ENCODE data around the gene SLC4A1. TPM values are rescaled to one million over a fixed set of nuclear protein-coding genes. Genes with fewer than 3 reads are reported as not detected.
A peak's percentile ranks its signal among the peaks of the same experiment; 100 is the strongest.

SLC4A1 gene
- total and polyA plus RNA-seq, 2 of the 13 experiments (the other 11 are each of a cell fraction or from before 2014, with no cell fraction given), result not detected

- TF ChIP-seq HOXA5 (CRISPR knock-in tag; IDR thresholded peaks at IDR 0.05), result no peak
- no peak for TF ChIP-seq ZNF3 (CRISPR knock-in tag; IDR thresholded peaks at IDR 0.05)
- TF ChIP-seq ZFP36L2 (CRISPR knock-in tag; IDR thresholded peaks at IDR 0.05), result no peak
- peak; percentile 81 for TF ChIP-seq KAT8 (CRISPR knock-in tag; IDR thresholded peaks at IDR 0.05)
- TF ChIP-seq ZBTB10 (CRISPR knock-in tag; IDR thresholded peaks at IDR 0.05; ENCODE audit: borderline replicate concordance), result no peak
- TF ChIP-seq PITX1 (CRISPR knock-in tag; IDR thresholded peaks at IDR 0.05), result no peak; the same call in none of the 2 replicates
- no peak for TF ChIP-seq NONO (IDR thresholded peaks at IDR 0.05)
- 0 out of 2 replicates have a peak, but pooled peaks have one; percentile 36 for TF ChIP-seq NONO (CRISPR knock-in tag; conservative IDR thresholded peaks at IDR 0.05)
- TF ChIP-seq SYNCRIP (IDR thresholded peaks at IDR 0.05; ENCODE audit: insufficient read depth, low read depth, low read length), result no peak
- no peak for TF ChIP-seq ZNF460 (CRISPR knock-in tag; IDR thresholded peaks at IDR 0.05; ENCODE audit: borderline replicate concordance)
- TF ChIP-seq MXD4 (CRISPR knock-in tag; IDR thresholded peaks at IDR 0.05), result no peak
- no peak for TF ChIP-seq ZNF782 (CRISPR knock-in tag; IDR thresholded peaks at IDR 0.05; ENCODE audit: borderline replicate concordance)
- TF ChIP-seq RARG (CRISPR knock-in tag; IDR thresholded peaks at IDR 0.05; ENCODE audit: low read depth), result no peak
- TF ChIP-seq FOXO1 (CRISPR knock-in tag; IDR thresholded peaks at IDR 0.05), result peak; percentile 51; the same call in 1 of the 2 replicates
- no peak for TF ChIP-seq ZNF232 (CRISPR knock-in tag; IDR thresholded peaks at IDR 0.05; ENCODE audit: borderline replicate concordance)
- TF ChIP-seq LBX2 (CRISPR knock-in tag; IDR thresholded peaks at IDR 0.05; ENCODE audit: borderline replicate concordance), result no peak
- no peak for TF ChIP-seq ZNF709 (CRISPR knock-in tag; IDR thresholded peaks at IDR 0.05)
- TF ChIP-seq PAF1 (CRISPR knock-in tag; IDR thresholded peaks at IDR 0.05), result no peak
- peak; percentile 68; the same call in 1 of the 2 replicates for TF ChIP-seq ZFP91 (CRISPR knock-in tag; IDR thresholded peaks at IDR 0.05; ENCODE audit: borderline replicate concordance)
- TF ChIP-seq SNAPC4 (CRISPR knock-in tag; IDR thresholded peaks at IDR 0.05), result no peak
These were observed 11.9 kb upstream of the SLC4A1 start (continued) for GRCh38 chr17:44279666-44280391.
